Small intestine (tissue), 7 donors: ENCODE results near the gene OSBPL6. TPM values are rescaled to one million over a fixed set of nuclear protein-coding genes. Genes with fewer than 3 reads are reported as not detected.

ENCODE experiments used
- DNase-seq, 2 donors: peaks; one replicate each; pipeline versions ENCODE4 v3.0.0 to v3.0.0-alpha.2; 2013
- FAIRE-seq: peaks from 2 replicates; lab custom pipeline; 2012; peaks lifted over from hg19 to GRCh38; lab: Jason Lieb, UNC
- H3K27ac ChIP-seq, 3 donors: one replicate each; pipeline ENCODE4 v1.5.1; 2013; ENCODE audit warnings: low read length in 2 of 3, mild to moderate bottlenecking in 2 of 3, control low read depth in 1 of 3, inconsistent platforms in 1 of 3, low read depth in 1 of 3, moderate library complexity in 1 of 3
- H3K27me3 ChIP-seq, 3 donors: one replicate each; pipeline ENCODE4 v1.6.1; 2013; ENCODE audit warnings: low read length in 3 of 3, inconsistent platforms in 1 of 3; ENCODE audit not compliant: control insufficient read depth in 3 of 3, insufficient read depth in 3 of 3
- H3K36me3 ChIP-seq, 3 donors: one replicate each; pipeline ENCODE4 v1.6.1; 2013; ENCODE audit warnings: low read length in 3 of 3, inconsistent platforms in 1 of 3, low read depth in 1 of 3, mild to moderate bottlenecking in 1 of 3, moderate library complexity in 1 of 3; ENCODE audit not compliant: control insufficient read depth in 3 of 3, insufficient read depth in 2 of 3
- H3K4me1 ChIP-seq, 3 donors: one replicate each; pipeline ENCODE4 v1.6.1; 2013; ENCODE audit warnings: low read length in 2 of 3, inconsistent platforms in 1 of 3, low read depth in 1 of 3, mild to moderate bottlenecking in 1 of 3, moderate library complexity in 1 of 3; ENCODE audit not compliant: control insufficient read depth in 3 of 3, insufficient read depth in 2 of 3
- H3K4me3 ChIP-seq, 3 donors: one replicate each; pipeline ENCODE4 v1.5.1; 2013; ENCODE audit warnings: low read length in 3 of 3, control low read depth in 1 of 3, inconsistent platforms in 1 of 3, low read depth in 1 of 3, mild to moderate bottlenecking in 1 of 3, moderate library complexity in 1 of 3
- H3K9me3 ChIP-seq, 2 donors: one replicate each; pipeline ENCODE4 v1.6.1; 2013; ENCODE audit warnings: low read depth in 1 of 2, low read length in 1 of 2; ENCODE audit not compliant: control insufficient read depth in 2 of 2, insufficient read depth in 1 of 2
- WGBS, 3 donors: extraction: QIAGEN DNeasy Blood & Tissue Kit; methylation state at CpG; one replicate each; pipeline ENCODE4 v1.1.7; 2013; 5-methylcytosine and 5-hydroxymethylcytosine counted together
- polyA plus RNA-seq, 4 donors: library from polyadenylated mRNA; stranded (reverse) in 3 of 4; unstranded in 1 of 4; fragments of 200-250 nt in 3 of 4; fragments of 120-200 nt in 1 of 4; gene quantifications; one replicate each; pipeline versions ENCODE4 v1.2.1 to v1.2.3, GENCODE V29; 2013
- donor health status: healthy with polysubstance abuse.
- donor health status: control.
- donor health status: control.
- donor health status: Bipolar disorder and iron deficiency.
- donor health status: healthy.

Gene OSBPL6
- polyA plus RNA-seq, 4 donors, result 0.87 to 4.4 (median 1.5) TPM

- no peak for FAIRE-seq
- Histone ChIP-seq H3K27me3 (no peaks in the 10 kb centered on the region), H3K4me3 (no peak overlapping the region), H3K36me3 (peaks cover 11 to 22% (median 19%) of the 10 kb centered on the region in 3 donors), H3K27ac (no peak overlapping the region), H3K9me3 (no peaks in the 10 kb centered on the region), H3K4me1 (no peaks in the 10 kb centered on the region)
- 89 to 99% (median 95%) methylated on average over 2 of the region's 2 CpGs for WGBS, 3 donors
- no peak for DNase-seq
These were observed 242.3 kb downstream of the OSBPL6 start for GRCh38 chr2:178436662-178437061.

- DNase-seq, result no peak
- H3K36me3 ChIP-seq, result peaks cover 7 to 18% (median 16%) of the 10 kb centered on the region in 3 donors
- no peaks in the 10 kb centered on the region for H3K27me3 ChIP-seq
- FAIRE-seq, result no peak
- 88 to 92% (median 91%) methylated on average over 2 of the region's 2 CpGs for WGBS, 3 donors
- H3K27ac ChIP-seq, result no peak overlapping the region
- H3K4me1 ChIP-seq, result no peaks in the 10 kb centered on the region
- H3K9me3 ChIP-seq, result no peaks in the 10 kb centered on the region
- no peak overlapping the region for H3K4me3 ChIP-seq
These were observed 247.1 kb downstream of the OSBPL6 start for GRCh38 chr2:178441426-178441825.

DNA sequence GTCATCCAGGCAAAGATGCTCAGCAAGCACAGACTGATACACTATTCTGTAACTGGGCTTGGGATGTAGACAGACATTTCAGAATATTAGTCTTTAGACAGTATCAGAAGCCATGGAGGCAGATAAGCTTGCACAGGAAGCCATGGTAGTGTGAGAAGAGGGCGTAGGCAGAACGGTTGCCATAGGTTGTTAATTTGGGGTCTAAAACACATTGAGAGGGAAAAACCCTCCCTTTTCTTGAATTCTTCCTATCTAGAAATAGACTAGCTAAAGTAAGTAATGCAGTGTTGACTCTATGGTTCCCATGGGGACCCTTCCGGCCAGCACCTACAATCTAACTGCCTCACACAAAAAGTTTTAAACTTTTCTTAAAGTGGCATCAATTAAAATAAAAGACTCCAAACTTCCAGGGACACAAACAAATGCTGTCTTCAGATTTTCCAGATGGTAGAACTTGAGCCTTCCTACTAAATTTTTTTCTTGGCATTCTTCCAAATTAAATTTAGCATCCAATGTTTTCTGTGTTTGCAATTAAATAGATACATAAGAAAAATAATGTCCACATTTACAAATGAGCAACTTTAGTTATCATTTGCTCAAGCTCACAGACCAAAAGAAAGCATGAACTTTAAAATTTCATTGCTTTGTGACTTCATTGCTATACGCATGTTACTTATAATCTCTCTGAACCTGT lies 254.8 kb downstream of the OSBPL6 start:
- DNase-seq (no peak), FAIRE-seq (no peak)
- peak overlapping the region in 1 of 3 donors; percentile 87 for H3K27ac ChIP-seq
- WGBS, 3 donors, result 64 to 84% (median 73%) methylated on average over 4 of the region's 4 CpGs
- no peaks in the 10 kb centered on the region for H3K27me3 ChIP-seq
- H3K36me3 ChIP-seq, result peaks cover 2 to 11% (median 10%) of the 10 kb centered on the region in 3 donors
- no peak overlapping the region for H3K4me3 ChIP-seq
- no peaks in the 10 kb centered on the region for H3K9me3 ChIP-seq
- peaks cover 0 to 13% (median 0%) of the 10 kb centered on the region in 3 donors for H3K4me1 ChIP-seq

DNA sequence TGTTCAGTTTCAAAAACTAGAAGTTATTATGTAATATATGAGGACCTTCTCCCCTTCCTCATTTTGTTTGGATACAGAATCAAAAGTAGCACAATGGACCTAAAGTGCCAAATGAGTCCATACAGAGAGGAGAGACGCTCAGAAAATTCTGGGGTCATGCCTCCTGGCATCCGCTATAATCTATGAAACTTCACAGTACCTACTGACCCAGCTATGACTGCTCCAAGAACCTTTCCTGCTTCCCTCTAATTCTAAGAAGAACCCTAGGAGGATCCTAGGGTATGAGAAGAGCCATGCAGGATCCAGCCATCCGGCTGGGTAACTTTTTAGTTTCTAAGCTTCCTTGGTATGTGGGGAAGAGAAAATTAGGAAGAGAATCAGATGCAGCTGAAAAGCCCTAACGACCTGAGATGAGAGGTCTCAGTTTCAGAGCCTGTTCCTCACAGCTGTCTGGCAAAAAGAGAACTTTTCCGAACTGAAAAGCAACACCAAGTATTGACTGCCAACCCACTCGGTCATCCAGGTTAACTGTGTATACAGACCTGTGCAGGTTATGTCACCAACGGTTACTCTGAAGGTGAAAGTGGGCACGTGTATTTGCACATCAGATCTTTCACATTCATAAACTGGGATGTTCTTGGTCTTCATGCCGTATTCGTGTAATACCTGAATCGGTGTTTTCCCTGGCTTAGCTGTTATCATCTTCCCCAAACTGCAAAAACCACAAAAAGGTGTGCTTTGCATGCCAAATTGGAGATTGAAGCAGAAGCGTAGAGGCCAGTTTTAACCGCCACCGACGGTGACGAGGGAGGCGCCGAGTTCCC lies 255.6 kb downstream of the OSBPL6 start:
- Histone ChIP-seq H3K36me3 (peaks cover 2 to 11% (median 10%) of the 10 kb centered on the region in 3 donors), H3K27me3 (no peaks in the 10 kb centered on the region), H3K27ac (peak overlapping the region; percentile 87 to 100 (median 97)), H3K9me3 (no peaks in the 10 kb centered on the region), H3K4me1 (peaks cover 0 to 13% (median 0%) of the 10 kb centered on the region in 3 donors), H3K4me3 (peak overlapping the region; percentile 74 to 89 (median 78))
- no peak for FAIRE-seq
- DNase-seq, result no peak
- 5 to 7% (median 6%) methylated on average over 18 of the region's 18 CpGs for WGBS, 3 donors

DNA sequence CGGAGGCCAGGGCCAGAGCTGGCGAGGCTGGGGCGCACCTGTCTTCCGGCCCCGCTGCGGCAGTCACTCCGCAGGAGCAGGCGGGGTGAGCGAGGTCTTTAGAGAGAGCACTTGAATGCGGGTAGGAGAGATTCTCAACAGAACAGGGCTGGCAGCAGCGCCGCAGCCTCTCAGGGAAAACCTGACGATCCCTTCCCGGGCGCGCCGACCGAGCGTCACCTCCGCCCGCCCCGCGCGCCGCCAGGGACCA lies 256.1 kb downstream of the OSBPL6 start:
- FAIRE-seq (no peak), DNase-seq (peak in 1 of 2 donors; percentile 80)
- H3K9me3 ChIP-seq, result no peaks in the 10 kb centered on the region
- peaks cover 2 to 10% (median 8%) of the 10 kb centered on the region in 3 donors for H3K36me3 ChIP-seq
- peak overlapping the region; percentile 87 to 100 (median 97) for H3K27ac ChIP-seq
- 0% methylated on average over 24 to 25 of the region's 25 CpGs for WGBS, 3 donors
- no peaks in the 10 kb centered on the region for H3K27me3 ChIP-seq
- H3K4me3 ChIP-seq, result peak overlapping the region; percentile 74 to 89 (median 78)
- H3K4me1 ChIP-seq, result peaks cover 0 to 13% (median 0%) of the 10 kb centered on the region in 3 donors

DNA sequence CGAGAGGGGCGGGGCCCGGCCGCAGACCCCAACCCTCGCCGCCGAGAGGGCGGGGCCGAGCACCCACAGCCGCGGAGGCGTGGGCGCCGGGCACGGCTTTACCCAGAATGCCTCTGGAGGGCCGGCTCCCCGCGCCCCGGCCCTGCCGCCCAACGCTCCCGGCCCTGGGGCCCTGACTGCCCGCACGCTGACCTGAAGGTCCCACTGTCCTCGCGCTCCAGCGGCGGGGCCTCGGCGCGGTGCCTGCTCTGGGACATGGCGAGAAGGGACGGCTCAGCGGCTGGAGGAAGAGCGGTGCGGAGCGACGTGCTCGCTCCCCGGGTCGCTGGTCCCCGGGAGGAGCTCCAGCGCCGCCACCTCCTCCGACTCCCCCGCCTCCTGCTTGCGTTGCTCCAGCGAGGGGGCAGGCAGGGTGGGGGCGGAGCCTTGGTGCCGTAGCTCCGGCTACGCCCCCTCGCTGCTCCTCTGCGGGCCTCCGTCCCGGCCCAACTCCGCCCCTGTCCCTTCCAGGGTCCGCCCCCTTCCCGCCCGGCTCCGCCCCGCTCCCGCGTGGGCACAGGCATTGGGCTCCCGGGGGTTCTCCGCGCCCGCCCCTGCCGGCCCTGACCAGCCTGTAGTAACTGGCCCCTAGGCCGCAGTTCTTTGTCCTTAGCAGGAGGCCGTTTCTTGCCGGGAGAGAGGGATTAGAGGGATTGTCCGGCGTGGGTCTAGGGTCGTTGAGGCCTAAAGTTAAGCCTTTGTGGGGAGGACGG lies 256.6 kb downstream of the OSBPL6 start, which contains the start of the genes PJVK and PRKRA:
Gene PJVK, plus strand, starts transcription at position 605 of the 752 bp plus-strand sequence. CDS start 2,032 bp downstream, outside the sequence.
Gene PRKRA, minus strand, starts transcription at position 402 of the 752 bp plus-strand sequence. Its CDS starts 145 bp downstream, at position 257.
- Histone ChIP-seq H3K4me3 (peak within 1 kb of the TSS; percentile 74 to 89 (median 78)), H3K4me1 (peaks cover 0 to 13% (median 0%) of the 10 kb centered on the region in 3 donors), H3K27ac (peak within 1 kb of the TSS; percentile 97 to 100 (median 99)), H3K9me3 (no peaks in the 10 kb centered on the region), H3K36me3 (peaks cover 2 to 7% (median 6%) of the 10 kb centered on the region in 3 donors), H3K27me3 (no peaks in the 10 kb centered on the region)
- no peak for FAIRE-seq
- DNase-seq, result peak; percentile 96 to 100
- WGBS, 3 donors, result 0 to 1% (median 0%) methylated on average over 42 to 76 of the region's 76 CpGs

- Histone ChIP-seq H3K36me3 (peaks cover 0 to 6% (median 5%) of the 10 kb centered on the region in 3 donors), H3K27ac (peak overlapping the region in 1 of 3 donors; percentile 99), H3K4me1 (peaks cover 0 to 13% (median 0%) of the 10 kb centered on the region in 3 donors), H3K9me3 (no peaks in the 10 kb centered on the region), H3K4me3 (no peak overlapping the region), H3K27me3 (no peaks in the 10 kb centered on the region)
- WGBS, 3 donors, result 86 to 99% (median 89%) methylated on average over 2 of the region's 2 CpGs
- FAIRE-seq (no peak), DNase-seq (no peak)
These were observed 258.0 kb downstream of the OSBPL6 start for GRCh38 chr2:178452334-178452733.
